ENCODE results near the gene SOX6. TPM values are rescaled to one million over a fixed set of nuclear protein-coding genes. Genes with fewer than 3 reads are reported as not detected.

SOX6 gene
- total RNA-seq, 2 experiments from 2014 or later = 0.13 TPM; not detected in 1

DNA sequence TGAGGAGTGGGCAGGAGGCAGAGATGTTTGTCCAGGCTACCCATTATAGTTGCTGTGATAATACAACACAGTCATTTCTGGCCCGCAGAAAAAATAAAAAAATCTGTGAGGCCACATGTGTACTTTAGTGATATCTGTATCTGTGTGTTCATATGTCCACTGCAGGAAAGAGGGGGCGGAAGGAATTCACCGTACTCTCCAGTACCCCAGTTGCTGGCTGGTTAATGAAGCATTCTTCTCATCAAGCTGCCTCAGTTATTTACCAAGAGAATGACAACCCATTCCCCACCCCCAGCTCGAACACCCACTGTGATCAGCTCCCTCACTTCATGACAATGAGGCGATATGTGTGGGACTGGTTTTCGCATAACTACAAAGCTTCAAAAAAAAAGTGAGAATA is 309.3 kb downstream of the SOX6 start:
- no peaks in the 10 kb centered on the region for H3K9me3 ChIP-seq (ENCODE audit: low read length)
- H3K27ac ChIP-seq (ENCODE audit: low read depth, low read length, poor library complexity, severe bottlenecking) = no peak overlapping the region
- TF ChIP-seq, protein P1, sequence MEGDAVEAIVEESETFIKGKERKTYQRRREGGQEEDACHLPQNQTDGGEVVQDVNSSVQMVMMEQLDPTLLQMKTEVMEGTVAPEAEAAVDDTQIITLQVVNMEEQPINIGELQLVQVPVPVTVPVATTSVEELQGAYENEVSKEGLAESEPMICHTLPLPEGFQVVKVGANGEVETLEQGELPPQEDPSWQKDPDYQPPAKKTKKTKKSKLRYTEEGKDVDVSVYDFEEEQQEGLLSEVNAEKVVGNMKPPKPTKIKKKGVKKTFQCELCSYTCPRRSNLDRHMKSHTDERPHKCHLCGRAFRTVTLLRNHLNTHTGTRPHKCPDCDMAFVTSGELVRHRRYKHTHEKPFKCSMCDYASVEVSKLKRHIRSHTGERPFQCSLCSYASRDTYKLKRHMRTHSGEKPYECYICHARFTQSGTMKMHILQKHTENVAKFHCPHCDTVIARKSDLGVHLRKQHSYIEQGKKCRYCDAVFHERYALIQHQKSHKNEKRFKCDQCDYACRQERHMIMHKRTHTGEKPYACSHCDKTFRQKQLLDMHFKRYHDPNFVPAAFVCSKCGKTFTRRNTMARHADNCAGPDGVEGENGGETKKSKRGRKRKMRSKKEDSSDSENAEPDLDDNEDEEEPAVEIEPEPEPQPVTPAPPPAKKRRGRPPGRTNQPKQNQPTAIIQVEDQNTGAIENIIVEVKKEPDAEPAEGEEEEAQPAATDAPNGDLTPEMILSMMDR (conservative IDR thresholded peaks at IDR 0.05; ENCODE audit: low read length) = no peak
- TF ChIP-seq EZH2phosphoT487 (IDR thresholded peaks at IDR 0.05; ENCODE audit: borderline replicate concordance, low read depth, low read length) = no peak
- H3K9me2 ChIP-seq (ENCODE audit: insufficient read depth, low read length) = no peaks in the 10 kb centered on the region
- no peaks in the 10 kb centered on the region for H4K20me1 ChIP-seq (ENCODE audit: insufficient read depth, low read length)
- H3K36me3 ChIP-seq (ENCODE audit: insufficient read depth, low read length) = no peaks in the 10 kb centered on the region
- H2AFZ ChIP-seq (ENCODE audit: low read length) = no peak overlapping the region
- DNase-seq (ENCODE audit: low spot score) = no peak
- intact Hi-C loops (cut with micrococcal nuclease; ENCODE audit: unreplicated experiment) = no loop called here
- ChIA-PET POLR2A (interaction anchor here (0.5 kb wide), 1 partner anchor 17 kb away, joined by 4 read pairs; no protein-coding TSS in a partner anchor), CTCF (ENCODE audit: unreplicated experiment) (no interaction called here)
- no TSS peak for BruUV-seq (replicated peaks)
- no peak overlapping the region for H3K4me3 ChIP-seq (ENCODE audit: low read depth, low read length, poor library complexity, severe bottlenecking)
- no peak overlapping the region for H3K4me2 ChIP-seq (ENCODE audit: low read length)
- no peaks in the 10 kb centered on the region for H3K79me2 ChIP-seq (ENCODE audit: insufficient read depth, low read depth, low read length)
- H3K4me1 ChIP-seq (ENCODE audit: insufficient read depth, low read length, poor library complexity, severe bottlenecking) = no peaks in the 10 kb centered on the region

DNA sequence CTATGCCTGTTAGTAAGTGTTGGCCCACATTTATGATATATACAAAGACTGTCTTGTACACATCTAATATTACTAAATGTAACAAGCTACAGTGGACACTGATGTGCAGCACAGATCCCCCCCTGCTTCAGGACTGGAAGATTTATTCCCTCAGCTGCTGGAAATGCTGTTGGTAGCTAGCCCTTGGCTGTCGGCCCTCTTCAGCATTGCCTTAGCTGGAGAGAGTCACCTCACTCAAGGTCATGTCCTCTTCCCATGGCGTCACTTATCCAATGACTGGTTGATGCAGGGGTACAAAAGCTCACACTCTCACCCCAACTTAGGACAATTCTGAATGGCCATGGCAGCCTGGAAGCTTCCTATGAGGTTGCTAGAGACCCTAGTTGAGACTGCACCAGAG is 312.7 kb downstream of the SOX6 start:
- H3K79me2 ChIP-seq (ENCODE audit: insufficient read depth, low read depth, low read length) = no peaks in the 10 kb centered on the region
- H3K4me3 ChIP-seq (ENCODE audit: low read depth, low read length, poor library complexity, severe bottlenecking) = no peak overlapping the region
- no peak overlapping the region for H3K27ac ChIP-seq (ENCODE audit: low read depth, low read length, poor library complexity, severe bottlenecking)
- H3K9me3 ChIP-seq (ENCODE audit: low read length) = no peaks in the 10 kb centered on the region
- POLR2A ChIA-PET = interaction anchor here (0.7 kb wide), 1 partner anchor 16 kb away, joined by 3 read pairs; no protein-coding TSS in a partner anchor
- no TSS peak for BruUV-seq (replicated peaks)
- H4K20me1 ChIP-seq (ENCODE audit: insufficient read depth, low read length) = no peaks in the 10 kb centered on the region
- no peak overlapping the region for H3K4me2 ChIP-seq (ENCODE audit: low read length)
- intact Hi-C loops (cut with micrococcal nuclease; ENCODE audit: unreplicated experiment) = no loop called here
- no peaks in the 10 kb centered on the region for H3K9me2 ChIP-seq (ENCODE audit: insufficient read depth, low read length)
- H3K36me3 ChIP-seq (ENCODE audit: insufficient read depth, low read length) = no peaks in the 10 kb centered on the region
- no peak overlapping the region for H2AFZ ChIP-seq (ENCODE audit: low read length)
- TF ChIP-seq, protein P1 (conservative IDR thresholded peaks at IDR 0.05; ENCODE audit: low read length) = no peak
- no peak for TF ChIP-seq EZH2phosphoT487 (IDR thresholded peaks at IDR 0.05; ENCODE audit: borderline replicate concordance, low read depth, low read length)
- no peaks in the 10 kb centered on the region for H3K4me1 ChIP-seq (ENCODE audit: insufficient read depth, low read length, poor library complexity, severe bottlenecking)
- CTCF ChIA-PET (ENCODE audit: unreplicated experiment) = no interaction called here
- DNase-seq (ENCODE audit: low spot score) = no peak

DNA sequence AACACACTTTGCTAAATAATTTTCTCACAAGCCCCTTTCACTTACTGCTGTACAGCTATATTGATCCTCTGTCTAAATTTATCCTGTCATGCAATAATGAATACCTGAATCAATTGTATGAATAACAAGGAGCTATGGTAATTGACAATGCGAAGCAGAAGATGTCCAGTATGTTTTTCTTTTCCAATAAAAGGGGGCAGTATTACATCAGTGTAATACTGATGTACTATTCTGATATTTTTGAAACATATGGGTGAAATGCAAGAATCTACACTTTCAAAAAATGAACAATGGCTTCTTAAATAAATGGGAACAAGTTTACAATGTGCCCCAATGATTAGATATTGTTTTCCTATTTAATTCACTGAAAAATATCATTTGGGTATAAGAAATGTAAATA is 315.1 kb downstream of the SOX6 start:
- intact Hi-C loops (cut with micrococcal nuclease; ENCODE audit: unreplicated experiment) = no loop called here
- BruUV-seq (replicated peaks) = no TSS peak
- TF ChIP-seq, protein P1 (conservative IDR thresholded peaks at IDR 0.05; ENCODE audit: low read length) = 0 out of 2 replicates have a peak, but pooled peaks have one; percentile 10
- no peak for TF ChIP-seq EZH2phosphoT487 (IDR thresholded peaks at IDR 0.05; ENCODE audit: borderline replicate concordance, low read depth, low read length)
- H2AFZ ChIP-seq (ENCODE audit: low read length) = no peak overlapping the region
- no peak overlapping the region for H3K4me2 ChIP-seq (ENCODE audit: low read length)
- no peaks in the 10 kb centered on the region for H3K4me1 ChIP-seq (ENCODE audit: insufficient read depth, low read length, poor library complexity, severe bottlenecking)
- no peaks in the 10 kb centered on the region for H3K36me3 ChIP-seq (ENCODE audit: insufficient read depth, low read length)
- no peaks in the 10 kb centered on the region for H3K79me2 ChIP-seq (ENCODE audit: insufficient read depth, low read depth, low read length)
- H4K20me1 ChIP-seq (ENCODE audit: insufficient read depth, low read length) = no peaks in the 10 kb centered on the region
- ChIA-PET POLR2A (interaction anchor here (0.6 to 0.8 kb wide), 2 partner anchors 16 to 797 kb away, joined by 3 read pairs; no protein-coding TSS in a partner anchor), CTCF (ENCODE audit: unreplicated experiment) (interaction anchor here (0.6 kb wide), 1 partner anchor 354 kb away, joined by 4 read pairs; no protein-coding TSS in a partner anchor)
- no peaks in the 10 kb centered on the region for H3K9me3 ChIP-seq (ENCODE audit: low read length)
- no peak overlapping the region for H3K27ac ChIP-seq (ENCODE audit: low read depth, low read length, poor library complexity, severe bottlenecking)
- DNase-seq (ENCODE audit: low spot score) = no peak
- no peak overlapping the region for H3K4me3 ChIP-seq (ENCODE audit: low read depth, low read length, poor library complexity, severe bottlenecking)
- no peaks in the 10 kb centered on the region for H3K9me2 ChIP-seq (ENCODE audit: insufficient read depth, low read length)

All from OCI-LY7 (cell line).